Effector memory CD8-positive, alpha-beta T cell (primary cell): ENCODE data around the gene BTG2.

Experiments used
- ATAC-seq: fragments of 150-1000 bp; cut with Tn5 transposase; replicated peaks from 2 replicates; pipeline ENCODE4 v1.10.0; 2021; ENCODE audit warnings: mild to moderate bottlenecking, moderate library complexity
- DNase-seq, 3 experiments: peaks; one replicate each; pipeline ENCODE4 v3.0.0; 2021
- H3K27ac Mint-ChIP-seq, 2 donors: one replicate each; pipeline ENCODE4 v1.8.0; 2022; ENCODE audit warnings: mild to moderate bottlenecking in 2 of 2, mixed read lengths in 2 of 2, moderate library complexity in 2 of 2
- H3K27me3 Mint-ChIP-seq, 2 donors: one replicate each; pipeline ENCODE4 v1.8.0; 2022; ENCODE audit warnings: mixed read lengths in 2 of 2
- H3K36me3 Mint-ChIP-seq: one replicate; pipeline ENCODE4 v1.8.0; 2022; ENCODE audit warnings: mild to moderate bottlenecking, moderate library complexity, mixed read lengths; ENCODE audit not compliant: insufficient read depth
- H3K4me1 Mint-ChIP-seq, 2 donors: one replicate each; pipeline ENCODE4 v1.8.0; 2022; ENCODE audit warnings: low read depth in 2 of 2, mixed read lengths in 2 of 2
- H3K4me3 Mint-ChIP-seq, 2 donors: one replicate each; pipeline ENCODE4 v1.8.0; 2022; ENCODE audit warnings: mild to moderate bottlenecking in 2 of 2, mixed read lengths in 2 of 2, moderate library complexity in 2 of 2
- H3K9me3 Mint-ChIP-seq, 2 donors: one replicate each; pipeline ENCODE4 v1.8.0; 2022; ENCODE audit warnings: mixed read lengths in 2 of 2

BTG2 gene

DNA sequence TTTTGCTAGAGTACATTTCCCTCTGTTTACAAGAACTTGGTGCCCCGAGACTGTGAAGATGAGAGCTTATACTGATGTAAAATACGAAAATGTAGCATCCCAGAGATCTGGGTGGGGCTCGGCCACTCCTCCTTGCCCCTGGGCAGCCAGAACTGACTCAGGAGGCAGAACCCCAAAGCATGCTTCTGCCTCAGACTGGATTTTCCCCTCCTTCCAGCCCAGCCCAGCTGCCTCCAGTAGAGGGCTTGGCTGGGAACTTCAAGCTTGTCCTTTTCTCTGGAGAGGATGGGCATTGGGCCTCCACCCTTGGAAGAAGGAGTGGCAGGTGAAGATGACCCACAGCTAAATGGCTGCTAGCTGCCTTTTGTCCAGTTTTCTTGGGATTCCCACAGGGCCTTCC lies 24.3 kb upstream of the BTG2 start:
- Mint-ChIP-seq H3K27me3 (no peaks in the 10 kb centered on the region), H3K27ac (no peak overlapping the region), H3K4me1 (peaks cover 17 to 18% of the 10 kb centered on the region in 2 donors), H3K4me3 (no peak overlapping the region), H3K9me3 (no peaks in the 10 kb centered on the region), H3K36me3 (no peaks in the 10 kb centered on the region)
- no peak for DNase-seq
- ATAC-seq: no peak

GRCh38 chr1:203281851-203282661 lies 23.3 kb upstream of the BTG2 start:
- peaks cover 6% of the 10 kb centered on the region for H3K36me3 Mint-ChIP-seq
- no peaks in the 10 kb centered on the region for H3K9me3 Mint-ChIP-seq
- peaks cover 26 to 27% of the 10 kb centered on the region in 2 donors for H3K4me1 Mint-ChIP-seq
- no peaks in the 10 kb centered on the region for H3K27me3 Mint-ChIP-seq
- ATAC-seq (no peak), DNase-seq (no peak)
- no peak overlapping the region for H3K4me3 Mint-ChIP-seq
- peak overlapping the region in 1 of 2 donors; percentile 73 for H3K27ac Mint-ChIP-seq

- peaks cover 15% of the 10 kb centered on the region for H3K36me3 Mint-ChIP-seq
- ATAC-seq (no peak), DNase-seq (no peak)
- peak overlapping the region in 1 of 2 donors; percentile 73 for H3K27ac Mint-ChIP-seq
- H3K4me3 Mint-ChIP-seq: no peak overlapping the region
- H3K4me1 Mint-ChIP-seq: peaks cover 27 to 29% of the 10 kb centered on the region in 2 donors
- no peaks in the 10 kb centered on the region for H3K9me3 Mint-ChIP-seq
- no peaks in the 10 kb centered on the region for H3K27me3 Mint-ChIP-seq
Measured at GRCh38 chr1:203282720-203283542, 22.4 kb upstream of the BTG2 start.

GRCh38 chr1:203283597-203283996 lies 21.7 kb upstream of the BTG2 start:
- Mint-ChIP-seq H3K27me3 (no peaks in the 10 kb centered on the region), H3K36me3 (peaks cover 15% of the 10 kb centered on the region), H3K9me3 (no peaks in the 10 kb centered on the region), H3K27ac (no peak overlapping the region), H3K4me1 (peaks cover 30 to 32% of the 10 kb centered on the region in 2 donors), H3K4me3 (no peak overlapping the region)
- DNase-seq (no peak), ATAC-seq (no peak)

GRCh38 chr1:203284411-203285123 lies 20.8 kb upstream of the BTG2 start:
- H3K36me3 Mint-ChIP-seq: peaks cover 21% of the 10 kb centered on the region
- H3K27ac Mint-ChIP-seq: peak overlapping the region in 1 of 2 donors; percentile 23
- H3K4me3 Mint-ChIP-seq: no peak overlapping the region
- H3K4me1 Mint-ChIP-seq: peaks cover 35 to 40% of the 10 kb centered on the region in 2 donors
- H3K27me3 Mint-ChIP-seq: no peaks in the 10 kb centered on the region
- no peaks in the 10 kb centered on the region for H3K9me3 Mint-ChIP-seq
- no peak for DNase-seq
- ATAC-seq: no peak

DNA sequence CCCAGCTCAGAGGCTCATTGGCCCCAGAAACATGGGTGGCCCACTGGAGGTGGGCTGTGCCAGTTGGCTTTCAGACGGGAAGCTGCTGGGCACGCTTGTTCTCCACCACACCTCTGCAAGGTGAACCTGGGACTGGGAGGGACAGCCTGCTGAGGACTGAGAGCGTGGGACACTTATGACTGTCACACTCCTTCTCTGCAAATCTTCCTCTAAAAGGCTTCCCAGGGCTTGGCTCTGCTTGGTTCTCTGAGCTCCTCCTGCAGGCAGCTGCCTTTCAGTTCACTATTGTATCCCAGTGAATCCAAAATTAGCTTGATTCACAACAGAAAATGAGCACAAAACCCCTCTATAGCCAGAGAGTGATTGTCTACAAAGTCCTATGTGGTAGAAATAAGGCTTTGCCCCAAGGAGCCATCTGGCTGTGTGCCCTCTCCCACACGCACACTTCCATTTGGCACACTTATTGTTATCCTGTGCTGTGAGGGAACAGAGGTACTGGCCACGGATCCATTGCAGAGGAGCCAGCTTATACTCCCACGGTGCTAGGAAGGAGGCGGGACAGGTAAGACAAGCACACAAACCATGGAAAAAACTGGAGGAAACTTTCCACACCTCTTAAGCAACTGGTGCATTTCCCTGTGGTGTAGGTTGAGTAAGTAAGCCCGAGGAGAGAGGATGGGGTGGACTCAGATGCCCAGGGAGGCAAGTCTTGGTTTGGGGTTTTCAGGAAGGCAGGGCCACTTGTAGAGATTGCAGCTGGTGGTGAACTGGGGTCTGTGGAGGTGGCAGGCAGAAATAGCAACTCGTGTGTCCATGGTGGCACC lies 18.9 kb upstream of the BTG2 start:
- Mint-ChIP-seq H3K4me3 (peak overlapping the region; percentile 73 to 83), H3K4me1 (peaks cover 48 to 58% of the 10 kb centered on the region in 2 donors), H3K27ac (peak overlapping the region; percentile 99), H3K36me3 (peaks cover 38% of the 10 kb centered on the region), H3K9me3 (no peaks in the 10 kb centered on the region), H3K27me3 (no peaks in the 10 kb centered on the region)
- DNase-seq (no peak), ATAC-seq (no peak)

- Mint-ChIP-seq H3K4me1 (peaks cover 48 to 58% of the 10 kb centered on the region in 2 donors), H3K9me3 (no peaks in the 10 kb centered on the region), H3K27ac (peak overlapping the region; percentile 99), H3K4me3 (peak overlapping the region; percentile 73 to 83), H3K27me3 (no peaks in the 10 kb centered on the region), H3K36me3 (peaks cover 38% of the 10 kb centered on the region)
- ATAC-seq (peak; percentile 39), DNase-seq (peak; percentile 66 to 75 (median 71))
Measured at GRCh38 chr1:203287109-203287893, 18.0 kb upstream of the BTG2 start.

GRCh38 chr1:203287898-203288297 lies 17.4 kb upstream of the BTG2 start:
- H3K36me3 Mint-ChIP-seq: peaks cover 38% of the 10 kb centered on the region
- H3K4me1 Mint-ChIP-seq: peaks cover 48 to 58% of the 10 kb centered on the region in 2 donors
- ATAC-seq (no peak), DNase-seq (no peak)
- H3K4me3 Mint-ChIP-seq: peak overlapping the region; percentile 73 to 83
- H3K27me3 Mint-ChIP-seq: no peaks in the 10 kb centered on the region
- H3K27ac Mint-ChIP-seq: peak overlapping the region; percentile 99
- H3K9me3 Mint-ChIP-seq: no peaks in the 10 kb centered on the region

DNA sequence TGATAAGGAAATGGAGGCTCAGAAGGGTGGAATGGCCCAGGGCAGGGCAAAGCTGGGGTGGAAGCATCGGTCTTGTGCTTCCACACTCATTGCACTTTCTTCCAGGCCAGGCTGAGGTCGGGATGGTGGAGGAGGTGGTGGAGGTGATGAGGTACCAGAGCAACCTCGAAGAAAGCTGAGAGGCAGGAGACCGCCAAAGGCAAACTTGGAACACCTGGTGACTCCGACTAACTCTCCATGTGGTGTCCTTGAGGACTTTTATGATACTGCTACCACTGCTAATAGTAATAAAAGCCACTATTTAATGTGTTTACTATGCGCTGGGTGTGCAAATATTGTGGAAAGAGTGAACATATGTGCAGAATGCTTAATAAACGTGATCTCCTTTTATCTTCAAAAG lies 16.9 kb upstream of the BTG2 start:
- peak overlapping the region; percentile 73 to 83 for H3K4me3 Mint-ChIP-seq
- H3K4me1 Mint-ChIP-seq: peaks cover 48 to 58% of the 10 kb centered on the region in 2 donors
- DNase-seq: no peak
- H3K36me3 Mint-ChIP-seq: peaks cover 38% of the 10 kb centered on the region
- H3K27me3 Mint-ChIP-seq: no peaks in the 10 kb centered on the region
- H3K27ac Mint-ChIP-seq: peak overlapping the region; percentile 99
- H3K9me3 Mint-ChIP-seq: no peaks in the 10 kb centered on the region
- ATAC-seq: no peak

DNA sequence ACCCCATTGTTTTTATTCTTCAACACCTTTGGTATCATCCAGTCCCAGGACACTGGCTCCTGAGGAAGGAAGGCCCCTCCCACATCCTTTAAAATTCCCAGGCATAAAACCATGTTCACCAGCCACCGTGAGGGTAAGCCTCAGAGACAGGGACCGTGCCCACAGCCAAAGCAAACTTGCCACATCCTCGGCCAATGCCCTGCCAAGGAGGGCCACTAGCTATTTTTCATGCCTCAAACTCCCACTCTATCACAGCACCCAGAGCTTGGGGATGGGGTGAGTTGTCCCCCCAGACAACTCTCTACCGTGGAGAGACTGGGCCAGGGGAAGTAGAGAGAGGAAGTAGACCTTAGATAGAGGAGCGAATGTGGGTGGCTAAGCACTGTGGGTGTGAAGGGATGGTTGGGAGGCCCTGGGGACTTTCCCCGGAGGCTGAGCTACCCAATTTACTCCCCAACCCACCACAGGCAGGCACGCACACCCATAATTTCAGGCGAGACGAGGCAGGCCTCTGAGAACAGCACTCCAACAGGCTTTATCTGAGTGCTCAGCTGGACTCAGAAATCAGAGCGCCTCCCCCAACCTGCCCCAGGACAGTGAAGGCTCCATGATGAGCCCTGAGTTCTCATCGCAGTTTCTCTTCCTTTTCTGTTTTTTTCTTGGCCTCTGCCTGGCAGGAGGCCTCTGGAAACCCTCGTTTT lies 15.9 kb upstream of the BTG2 start:
- Mint-ChIP-seq H3K27me3 (no peaks in the 10 kb centered on the region), H3K4me3 (peak overlapping the region; percentile 73 to 83), H3K4me1 (peaks cover 48 to 58% of the 10 kb centered on the region in 2 donors), H3K9me3 (no peaks in the 10 kb centered on the region), H3K27ac (peak overlapping the region; percentile 99), H3K36me3 (peaks cover 38% of the 10 kb centered on the region)
- DNase-seq: peak; percentile 86 to 88 (median 87)
- peak; percentile 73 for ATAC-seq

GRCh38 chr1:203289982-203290260 lies 15.4 kb upstream of the BTG2 start:
- H3K27me3 Mint-ChIP-seq: no peaks in the 10 kb centered on the region
- peak overlapping the region; percentile 99 for H3K27ac Mint-ChIP-seq
- H3K36me3 Mint-ChIP-seq: peaks cover 38% of the 10 kb centered on the region

More at GRCh38 chr1:203289982-203290260, 15.4 kb upstream of the BTG2 start:
- ATAC-seq (no peak), DNase-seq (no peak)
- Mint-ChIP-seq H3K4me1 (peaks cover 51 to 59% of the 10 kb centered on the region in 2 donors), H3K4me3 (peak overlapping the region; percentile 73 to 83), H3K9me3 (no peaks in the 10 kb centered on the region)
